HG02623 (cell line): ENCODE results near the gene CPPED1.

Source experiments
- ATAC-seq: cut with Tn5 transposase; IDR thresholded peaks from one replicate; pipeline ENCODE4 v1.9.1; 2021; ENCODE audit warnings: moderate library complexity; ENCODE audit not compliant: unreplicated experiment

The CPPED1 gene

GRCh38 chr16:12739738-12740137 is 63.9 kb downstream of the CPPED1 start:
- no peak for ATAC-seq

GRCh38 chr16:12737563-12737962 is 66.1 kb downstream of the CPPED1 start:
- ATAC-seq, result no peak

- ATAC-seq, result no peak
These were observed 67.9 kb downstream of the CPPED1 start for GRCh38 chr16:12735805-12736204.

- ATAC-seq, result no peak
These were observed 71.1 kb downstream of the CPPED1 start for GRCh38 chr16:12732600-12732999.

GRCh38 chr16:12729448-12729847 is 74.2 kb downstream of the CPPED1 start:
- ATAC-seq, result no peak

GRCh38 chr16:12728469-12728868 is 75.2 kb downstream of the CPPED1 start:
- ATAC-seq, result no peak

- no peak for ATAC-seq
These were observed 79.5 kb downstream of the CPPED1 start for GRCh38 chr16:12724226-12724625.

- no peak for ATAC-seq
These were observed 80.0 kb downstream of the CPPED1 start for GRCh38 chr16:12723681-12724080.

- ATAC-seq, result no peak
These were observed 81.8 kb downstream of the CPPED1 start for GRCh38 chr16:12721841-12722421.

- no peak for ATAC-seq
These were observed 83.7 kb downstream of the CPPED1 start for GRCh38 chr16:12719972-12720371.

- ATAC-seq, result no peak
These were observed 87.0 kb downstream of the CPPED1 start for GRCh38 chr16:12716658-12717057.

- ATAC-seq, result no peak
These were observed 93.9 kb downstream of the CPPED1 start for GRCh38 chr16:12709807-12710206.

GRCh38 chr16:12708266-12708665 is 95.4 kb downstream of the CPPED1 start:
- no peak for ATAC-seq

GRCh38 chr16:12706628-12707027 is 97.1 kb downstream of the CPPED1 start:
- no peak for ATAC-seq

- ATAC-seq, result no peak
These were observed 99.1 kb downstream of the CPPED1 start for GRCh38 chr16:12704492-12705111.

GRCh38 chr16:12703935-12704334 is 99.8 kb downstream of the CPPED1 start:
- ATAC-seq, result no peak

- ATAC-seq, result no peak
These were observed 103.5 kb downstream of the CPPED1 start for GRCh38 chr16:12700161-12700560.

GRCh38 chr16:12699161-12699560 is 104.5 kb downstream of the CPPED1 start:
- ATAC-seq, result no peak

GRCh38 chr16:12697437-12697836 is 106.2 kb downstream of the CPPED1 start:
- ATAC-seq, result no peak

- no peak for ATAC-seq
These were observed 108.2 kb downstream of the CPPED1 start for GRCh38 chr16:12695454-12695853.

- ATAC-seq, result no peak
These were observed 113.7 kb downstream of the CPPED1 start for GRCh38 chr16:12690024-12690423.

GRCh38 chr16:12688951-12689850 is 114.5 kb downstream of the CPPED1 start:
- ATAC-seq, result no peak
